HG03060 (cell line): Measurements from ENCODE around the gene SLC25A42.

Experiments
- ATAC-seq: cut with Tn5 transposase; IDR thresholded peaks from one replicate; pipeline ENCODE4 v1.9.1; 2021; ENCODE audit warnings: low read depth, moderate number of reproducible peaks; ENCODE audit not compliant: unreplicated experiment

SLC25A42 gene

DNA sequence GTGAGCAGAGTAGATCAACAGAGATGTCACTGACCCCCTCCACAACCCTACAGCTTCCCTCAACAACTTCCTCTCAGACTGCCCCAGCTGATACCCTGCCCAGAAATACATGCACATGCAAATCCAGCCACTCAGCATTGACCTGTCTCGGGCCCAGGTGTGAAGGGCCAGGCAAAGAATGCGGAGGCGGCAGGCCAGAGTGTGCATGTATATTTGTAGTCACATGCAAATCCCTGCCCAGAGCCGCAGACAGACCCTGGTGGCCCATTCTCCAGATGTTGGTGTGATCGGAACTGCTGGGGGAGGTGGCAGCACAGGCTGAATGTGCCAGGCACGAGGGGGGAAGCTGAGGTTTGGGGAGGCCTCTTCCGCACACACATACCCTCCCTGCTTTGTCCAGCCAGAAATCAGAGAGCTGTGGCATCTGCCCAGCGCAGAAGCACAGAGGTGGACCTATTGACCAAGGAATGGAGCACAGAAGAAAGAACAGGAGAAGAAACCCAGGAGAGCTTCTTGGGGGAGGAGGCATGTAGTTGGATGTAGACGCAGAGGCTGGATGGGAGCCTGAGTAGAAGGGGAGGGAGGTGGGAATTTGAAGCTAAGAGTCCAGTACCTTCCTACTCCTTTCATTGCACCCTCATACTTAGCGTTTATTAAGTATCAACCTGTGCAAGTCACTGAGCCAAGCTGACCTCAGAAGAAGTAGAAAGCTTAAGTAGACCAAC is 91.9 kb downstream of the SLC25A42 start:
- peak; percentile 39 for ATAC-seq

DNA sequence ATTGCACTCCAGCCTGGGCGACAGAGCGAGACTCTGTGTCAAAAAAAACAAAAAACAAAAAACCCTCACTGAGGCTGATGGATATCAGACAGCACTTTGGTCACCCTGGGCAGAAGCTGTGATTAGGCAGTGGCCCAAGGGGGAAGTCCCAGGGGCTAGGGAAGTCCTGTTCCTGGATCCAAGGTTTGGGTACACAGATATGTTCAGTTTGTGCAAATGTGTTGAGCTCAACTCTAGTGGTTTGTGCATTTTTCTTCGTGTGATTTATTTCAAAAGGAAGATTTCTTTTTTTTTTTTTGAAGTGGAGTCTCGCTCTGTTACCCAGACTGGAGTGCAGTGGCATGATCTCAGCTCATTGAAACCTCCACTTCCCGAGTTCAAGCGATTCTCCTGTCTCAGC is 94.0 kb downstream of the SLC25A42 start:
- no peak for ATAC-seq

DNA sequence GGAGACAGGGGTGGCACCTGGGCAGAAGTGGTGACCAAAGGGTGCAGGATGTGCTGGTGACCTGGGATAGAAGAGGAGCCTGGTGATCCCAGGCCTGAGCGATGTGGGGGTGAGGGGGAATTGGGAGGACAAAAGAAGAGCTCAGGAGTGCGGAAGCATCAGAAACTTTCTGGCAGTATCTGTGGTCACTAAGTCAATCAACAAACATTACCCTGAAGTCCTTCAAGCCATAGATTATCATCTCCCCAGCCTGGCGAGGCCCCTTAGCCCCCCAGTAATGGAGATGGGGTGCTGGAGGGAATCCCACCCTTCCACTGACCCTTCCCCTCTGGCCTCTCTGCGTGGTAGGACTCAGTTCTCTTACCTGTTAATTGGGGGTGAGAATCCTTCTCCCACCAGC is 95.7 kb downstream of the SLC25A42 start:
- ATAC-seq: no peak

DNA sequence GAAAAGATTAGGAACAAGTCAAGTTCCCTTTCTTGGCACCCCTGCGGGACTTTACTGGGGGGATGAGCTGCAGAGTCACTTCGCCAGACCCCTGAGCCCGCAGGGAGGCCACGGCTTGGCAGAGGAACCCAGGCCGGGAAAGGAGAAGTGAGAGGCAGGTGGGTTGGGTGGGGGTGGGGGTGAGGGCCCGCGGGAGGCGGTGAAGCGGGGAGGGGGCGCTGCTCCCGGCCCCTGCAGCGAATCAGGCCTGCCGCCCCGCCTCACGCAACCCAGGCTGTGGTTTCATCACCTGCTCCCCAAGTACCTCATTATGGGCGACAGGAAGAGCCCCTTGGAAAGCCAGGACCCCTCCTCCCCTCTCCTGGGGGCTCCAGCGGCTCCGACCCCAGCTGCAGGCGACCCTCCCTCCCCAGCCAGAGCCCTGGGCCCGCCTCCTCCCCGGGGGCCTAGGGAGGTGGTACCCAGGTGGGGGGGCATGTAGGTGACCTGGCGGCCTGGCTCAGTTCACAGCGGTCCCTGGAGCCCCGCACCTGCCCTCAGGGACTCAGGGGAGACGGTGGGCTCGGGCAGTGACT is 96.8 kb downstream of the SLC25A42 start:
- ATAC-seq: no peak

DNA sequence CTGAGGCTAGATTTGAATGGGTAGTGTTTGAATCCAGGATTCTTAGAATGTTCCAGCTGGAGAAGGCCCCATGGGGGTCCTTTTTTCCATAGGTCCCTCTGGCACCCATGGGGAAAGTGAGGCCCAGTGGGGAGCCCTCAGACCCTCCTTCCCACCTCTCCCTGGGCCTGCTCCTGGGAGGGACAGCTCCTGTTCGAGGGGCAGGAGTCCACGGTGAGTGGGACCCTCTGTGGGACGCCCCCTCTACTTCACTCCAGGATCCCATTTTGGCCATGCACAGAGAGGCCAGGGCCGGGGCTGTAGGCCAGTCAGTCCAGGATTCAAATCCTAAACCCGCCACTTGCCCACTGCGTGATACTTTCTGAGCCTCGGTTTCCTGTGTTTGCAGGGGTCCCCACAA is 98.7 kb downstream of the SLC25A42 start:
- no peak for ATAC-seq
